Measurements from ENCODE around the gene UNK.

- TF ChIP-seq EP300 (IDR thresholded peaks at IDR 0.05), result no peak
- TF ChIP-seq CTCF (IDR thresholded peaks at IDR 0.05), result no peak
- no peak for TF ChIP-seq POLR2A (IDR thresholded peaks at IDR 0.05)
- TF ChIP-seq POLR2AphosphoS5 (IDR thresholded peaks at IDR 0.05), result no peak
Measured at GRCh38 chr17:75809631-75810111, 25.1 kb downstream of the UNK start.

Data from sigmoid colon (tissue), 4 donors.